Activated naive CD8-positive, alpha-beta T cell (primary cell): Measurements from ENCODE around the gene SNCB.

Source experiments
- H3K27ac Mint-ChIP-seq: one replicate; pipeline ENCODE4 v1.8.0; 2021; ENCODE audit warnings: mixed read lengths
- H3K27me3 Mint-ChIP-seq: one replicate; pipeline ENCODE4 v1.8.0; 2021; ENCODE audit warnings: mixed read lengths
- H3K36me3 Mint-ChIP-seq: one replicate; pipeline ENCODE4 v1.8.0; 2021; ENCODE audit warnings: mixed read lengths
- H3K4me1 Mint-ChIP-seq: one replicate; pipeline ENCODE4 v1.8.0; 2021; ENCODE audit warnings: low read depth, mixed read lengths
- H3K4me3 Mint-ChIP-seq: one replicate; pipeline ENCODE4 v1.8.0; 2021; ENCODE audit warnings: mild to moderate bottlenecking, mixed read lengths
- H3K9me3 Mint-ChIP-seq: one replicate; pipeline ENCODE4 v1.8.0; 2021; ENCODE audit warnings: low read depth, mixed read lengths

The SNCB gene

DNA sequence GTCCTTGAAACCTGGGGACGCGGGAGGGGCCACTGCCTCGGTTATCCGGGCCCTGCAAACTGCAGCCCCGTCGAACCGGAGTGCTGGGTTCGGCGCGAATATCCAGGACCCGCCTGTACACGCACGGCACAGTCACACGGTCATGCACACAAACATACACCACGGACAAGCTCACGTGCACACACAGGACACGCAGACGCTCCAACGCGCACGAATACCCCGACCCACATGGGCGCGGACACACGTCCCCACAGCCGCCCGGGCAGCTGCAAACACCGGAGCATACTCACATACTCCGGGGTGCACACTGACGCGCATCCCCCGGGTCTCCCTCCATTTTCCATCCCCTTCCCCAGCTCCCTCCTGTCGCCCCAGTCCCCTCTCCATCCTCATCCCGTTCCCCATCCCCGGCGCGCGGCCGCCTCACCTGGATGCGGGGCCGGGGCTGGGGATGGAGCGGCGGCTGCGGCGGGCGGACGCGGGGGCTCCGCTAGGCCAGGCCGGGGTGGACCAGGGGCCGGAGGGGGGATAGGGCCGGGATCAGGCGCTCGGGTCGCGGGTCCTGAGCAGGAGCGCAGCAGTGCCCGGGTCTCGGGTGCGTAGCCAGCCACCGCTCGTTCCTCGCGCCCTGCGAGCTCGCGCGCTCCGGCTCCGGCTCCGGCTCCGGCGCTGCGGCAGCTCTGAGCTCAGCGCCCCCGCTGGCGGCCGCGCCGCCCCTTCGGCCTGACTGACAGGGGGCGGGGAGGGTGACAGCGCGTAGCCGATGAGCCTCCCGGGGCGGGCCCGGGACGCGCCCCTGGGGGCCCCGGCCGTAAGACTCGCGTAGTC lies at the start of gene SNCB, which contains the start of gene EIF4E1B:
SNCB (minus strand) TSS at position 682 of the 828 bp plus-strand sequence. CDS start 880 bp downstream, outside the sequence.
EIF4E1B (plus strand) TSS at position 823 of the 828 bp plus-strand sequence. CDS start 12,113 bp downstream, outside the sequence.
- no peak within 1 kb of the TSS for H3K27ac Mint-ChIP-seq
- H3K4me3 Mint-ChIP-seq, result peak within 1 kb of the TSS; percentile 74
- peaks cover 40% of the 10 kb centered on the region for H3K27me3 Mint-ChIP-seq

GRCh38 chr5:176679365-176680225 lies 49.3 kb upstream of the SNCB start:
- Mint-ChIP-seq H3K4me1 (no peaks in the 10 kb centered on the region), H3K36me3 (no peaks in the 10 kb centered on the region), H3K4me3 (no peak overlapping the region), H3K27ac (no peak overlapping the region), H3K9me3 (peaks cover 4% of the 10 kb centered on the region), H3K27me3 (peaks cover 39% of the 10 kb centered on the region)

More for the DNA sequence above, at the start of gene SNCB, which contains the start of gene EIF4E1B:
- H3K9me3 Mint-ChIP-seq, result peaks cover under 1% of the 10 kb centered on the region
- no peaks in the 10 kb centered on the region for H3K36me3 Mint-ChIP-seq
- peaks cover 11% of the 10 kb centered on the region for H3K4me1 Mint-ChIP-seq

- Mint-ChIP-seq H3K4me1 (no peaks in the 10 kb centered on the region), H3K27me3 (peaks cover 34% of the 10 kb centered on the region), H3K4me3 (no peak overlapping the region), H3K36me3 (no peaks in the 10 kb centered on the region), H3K9me3 (no peaks in the 10 kb centered on the region), H3K27ac (no peak overlapping the region)
Measured at GRCh38 chr5:176678584-176678983, 48.2 kb upstream of the SNCB start.

- Mint-ChIP-seq H3K4me1 (no peaks in the 10 kb centered on the region), H3K4me3 (no peak overlapping the region), H3K36me3 (no peaks in the 10 kb centered on the region), H3K27ac (no peak overlapping the region), H3K9me3 (no peaks in the 10 kb centered on the region), H3K27me3 (peaks cover 30% of the 10 kb centered on the region)
Measured at GRCh38 chr5:176677209-176677939, 47.0 kb upstream of the SNCB start.

DNA sequence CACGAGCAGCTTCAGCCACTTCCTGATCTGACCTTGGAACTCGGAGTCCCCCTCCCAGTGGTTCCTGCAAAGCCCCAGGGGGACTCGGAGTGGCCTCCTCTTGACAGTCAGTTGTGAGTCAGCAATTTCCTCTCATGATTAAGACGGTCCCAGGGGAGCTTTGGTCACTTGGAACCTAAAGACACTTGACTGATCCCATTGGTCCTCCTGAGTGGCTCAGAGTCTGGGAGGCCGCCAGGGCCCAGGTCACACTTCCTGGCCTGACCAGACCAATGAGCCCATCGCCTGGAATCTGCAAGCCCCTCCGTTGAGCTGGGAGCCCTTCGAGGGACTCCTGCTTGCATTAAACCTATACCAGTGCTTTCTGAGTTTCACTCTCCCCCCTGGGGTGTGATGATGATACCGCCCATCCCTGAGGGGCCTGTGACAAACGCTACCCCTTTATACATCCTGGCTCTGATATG lies 46.1 kb upstream of the SNCB start:
- peaks cover 23% of the 10 kb centered on the region for H3K27me3 Mint-ChIP-seq

DNA sequence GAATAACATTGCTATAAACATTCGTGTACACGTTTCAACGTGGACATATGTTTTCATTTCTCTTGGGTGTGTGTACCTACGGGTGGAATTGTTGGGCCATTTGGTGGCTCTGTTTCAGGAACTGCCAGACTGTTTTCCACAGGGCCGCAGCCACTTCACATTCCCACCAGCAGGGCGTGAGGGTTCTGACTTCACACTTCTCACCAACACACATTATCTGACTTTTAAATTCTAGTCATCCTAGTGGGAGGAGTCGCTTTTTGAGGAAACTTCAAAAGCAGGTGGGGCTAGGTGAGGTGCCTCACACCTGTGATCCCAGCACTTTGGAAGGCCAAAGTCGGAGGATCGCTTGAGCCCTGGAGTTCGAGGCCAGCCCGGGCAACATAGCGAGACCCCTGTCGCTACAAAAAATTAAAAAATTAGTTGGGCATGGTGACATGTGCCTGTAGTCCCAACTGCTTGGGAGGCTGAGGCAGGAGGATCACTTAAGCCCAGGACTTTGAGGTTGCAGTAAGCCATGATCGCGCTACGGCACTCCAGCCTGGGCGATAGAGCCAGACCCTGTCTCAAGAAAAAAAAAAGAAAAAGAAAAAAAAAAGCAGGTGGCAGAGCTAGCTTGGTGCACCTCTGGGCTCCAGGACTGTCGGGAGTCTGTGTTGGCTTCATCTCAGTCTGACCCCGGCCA lies 45.5 kb upstream of the SNCB start:
- H3K4me1 Mint-ChIP-seq, result no peaks in the 10 kb centered on the region
- H3K27ac Mint-ChIP-seq, result no peak overlapping the region
- peaks cover 22% of the 10 kb centered on the region for H3K27me3 Mint-ChIP-seq
- no peak overlapping the region for H3K4me3 Mint-ChIP-seq
- no peaks in the 10 kb centered on the region for H3K9me3 Mint-ChIP-seq
- no peaks in the 10 kb centered on the region for H3K36me3 Mint-ChIP-seq

More for the DNA sequence above, 46.1 kb upstream of the SNCB start:
- no peaks in the 10 kb centered on the region for H3K9me3 Mint-ChIP-seq
- H3K4me3 Mint-ChIP-seq, result no peak overlapping the region
- H3K27ac Mint-ChIP-seq, result no peak overlapping the region
- H3K4me1 Mint-ChIP-seq, result no peaks in the 10 kb centered on the region
- no peaks in the 10 kb centered on the region for H3K36me3 Mint-ChIP-seq

DNA sequence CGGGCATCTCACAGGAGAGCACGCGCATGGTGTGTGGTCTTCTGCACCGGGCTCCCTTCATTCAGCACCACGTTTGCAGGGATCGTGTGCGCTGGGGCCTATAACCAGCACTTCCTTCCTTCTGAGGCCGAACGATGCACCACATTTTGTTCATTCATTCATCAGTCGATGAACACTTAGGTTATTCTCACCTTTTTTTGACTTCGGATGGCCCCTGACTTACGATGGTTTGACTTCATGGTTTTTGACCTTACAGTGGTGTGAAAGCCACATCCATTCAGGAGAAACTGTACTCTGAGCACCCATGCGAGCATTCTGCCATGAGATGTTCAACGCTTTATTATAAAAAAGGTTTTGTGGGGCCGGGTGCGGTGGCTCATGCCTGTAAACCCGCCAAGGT lies 44.5 kb upstream of the SNCB start:
- Mint-ChIP-seq H3K4me3 (no peak overlapping the region), H3K36me3 (no peaks in the 10 kb centered on the region), H3K27ac (no peak overlapping the region)

GRCh38 chr5:176673651-176674583 lies 43.6 kb upstream of the SNCB start:
- Mint-ChIP-seq H3K27ac (no peak overlapping the region), H3K4me1 (no peaks in the 10 kb centered on the region), H3K36me3 (no peaks in the 10 kb centered on the region), H3K27me3 (peaks cover 15% of the 10 kb centered on the region), H3K4me3 (no peak overlapping the region), H3K9me3 (no peaks in the 10 kb centered on the region)

More for the DNA sequence above, 44.5 kb upstream of the SNCB start:
- peaks cover 20% of the 10 kb centered on the region for H3K27me3 Mint-ChIP-seq
- no peaks in the 10 kb centered on the region for H3K4me1 Mint-ChIP-seq
- no peaks in the 10 kb centered on the region for H3K9me3 Mint-ChIP-seq

- H3K27me3 Mint-ChIP-seq, result peaks cover 7% of the 10 kb centered on the region
- no peak overlapping the region for H3K27ac Mint-ChIP-seq
- H3K4me1 Mint-ChIP-seq, result no peaks in the 10 kb centered on the region
- no peaks in the 10 kb centered on the region for H3K36me3 Mint-ChIP-seq
- no peak overlapping the region for H3K4me3 Mint-ChIP-seq
- H3K9me3 Mint-ChIP-seq, result no peaks in the 10 kb centered on the region
Measured at GRCh38 chr5:176671890-176672747, 41.8 kb upstream of the SNCB start.

- no peaks in the 10 kb centered on the region for H3K36me3 Mint-ChIP-seq
- H3K27me3 Mint-ChIP-seq, result peaks cover 7% of the 10 kb centered on the region
- no peak overlapping the region for H3K4me3 Mint-ChIP-seq
- no peak overlapping the region for H3K27ac Mint-ChIP-seq
- H3K9me3 Mint-ChIP-seq, result no peaks in the 10 kb centered on the region
- H3K4me1 Mint-ChIP-seq, result no peaks in the 10 kb centered on the region
Measured at GRCh38 chr5:176671399-176671798, 41.1 kb upstream of the SNCB start.

GRCh38 chr5:176670449-176670848 lies 40.1 kb upstream of the SNCB start:
- Mint-ChIP-seq H3K27ac (no peak overlapping the region), H3K4me3 (no peak overlapping the region), H3K27me3 (peaks cover 5% of the 10 kb centered on the region), H3K9me3 (no peaks in the 10 kb centered on the region), H3K36me3 (no peaks in the 10 kb centered on the region), H3K4me1 (no peaks in the 10 kb centered on the region)

DNA sequence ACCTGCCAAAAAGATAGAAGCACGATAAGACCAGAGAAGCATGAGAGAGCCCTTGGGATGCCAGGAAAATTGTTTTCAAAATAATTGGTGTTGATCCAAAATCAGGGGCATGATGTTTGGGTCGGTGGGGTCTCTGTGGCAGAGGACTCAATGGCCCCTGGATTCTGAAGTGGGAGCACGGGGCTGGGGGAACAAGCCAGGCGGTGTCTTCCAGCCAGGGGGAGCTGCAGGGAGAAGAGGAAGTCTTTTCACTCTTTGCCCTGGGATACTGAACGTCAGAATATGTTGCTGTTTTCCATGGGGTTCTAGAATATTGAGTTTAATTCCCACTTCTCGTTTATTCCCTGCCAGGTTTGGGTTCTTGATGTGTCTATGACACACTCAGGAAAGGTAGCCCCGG lies 37.3 kb upstream of the SNCB start:
- H3K4me3 Mint-ChIP-seq, result no peak overlapping the region
- H3K27ac Mint-ChIP-seq, result no peak overlapping the region
- H3K36me3 Mint-ChIP-seq, result no peaks in the 10 kb centered on the region
- H3K4me1 Mint-ChIP-seq, result no peaks in the 10 kb centered on the region
- H3K9me3 Mint-ChIP-seq, result no peaks in the 10 kb centered on the region
- peaks cover 15% of the 10 kb centered on the region for H3K27me3 Mint-ChIP-seq
